GM23248 (cell line): ENCODE measurements around the gene FBXO48.

ENCODE experiments used
- EZH2 ChIP-seq: fragments of 200-600 bp; sonication (generic); IDR thresholded peaks from 2 replicates; pipeline ENCODE4 v1.6.1; 2018; ENCODE audit warnings: antibody characterized with exemption, mild to moderate bottlenecking; ENCODE audit not compliant: insufficient read depth, poor library complexity, severe bottlenecking
- EZH2phosphoT487 ChIP-seq: fragments of 200-600 bp; sonication (generic); IDR thresholded peaks from 2 replicates; pipeline ENCODE4 v1.6.1; 2018; ENCODE audit warnings: antibody characterized with exemption, moderate library complexity, mild to moderate bottlenecking, low read depth; ENCODE audit not compliant: insufficient read depth

DNA sequence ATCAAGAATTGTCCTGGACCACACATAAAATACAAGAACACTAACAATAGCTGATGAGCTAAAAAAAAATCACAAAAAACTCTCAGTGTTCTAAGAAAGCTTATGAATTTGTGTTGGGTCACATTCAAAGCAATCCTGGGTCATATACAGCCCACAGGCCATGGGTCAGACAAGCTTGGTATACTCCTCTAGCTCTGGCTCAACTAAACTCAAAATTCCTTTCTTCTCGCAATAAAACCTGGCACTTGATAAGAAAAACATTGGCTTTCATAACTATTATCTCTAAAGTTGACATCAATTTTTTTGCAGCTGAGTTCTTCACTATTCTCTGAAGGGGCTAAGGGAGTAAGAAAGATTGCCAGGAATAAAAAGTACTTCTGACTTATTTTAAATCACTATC, 38.3 kb downstream of the FBXO48 start:
- TF ChIP-seq EZH2 (no peak), EZH2phosphoT487 (no peak)
